Chondrocyte (in vitro differentiated cells): ENCODE data around the gene GBE1. TPM values are rescaled to one million over a fixed set of nuclear protein-coding genes. Genes with fewer than 3 reads are reported as not detected.

Experiments
- DNase-seq: peaks from one replicate; pipeline ENCODE4 v3.0.0; 2021; ENCODE audit warnings: mixed read lengths, low spot score
- H3K27ac Mint-ChIP-seq: one replicate; pipeline ENCODE4 v1.8.0; 2021; ENCODE audit warnings: mild to moderate bottlenecking, moderate library complexity, mixed read lengths; ENCODE audit not compliant: unreplicated experiment
- H3K27me3 Mint-ChIP-seq: 2 replicates; pipeline ENCODE4 v1.8.0; 2021; ENCODE audit warnings: low read depth, mixed read lengths
- H3K36me3 Mint-ChIP-seq: 2 replicates; pipeline ENCODE4 v1.8.0; 2021; ENCODE audit warnings: low read depth, mixed read lengths
- H3K4me1 Mint-ChIP-seq: 2 replicates; pipeline ENCODE4 v1.8.0; 2021; ENCODE audit warnings: low read depth, mild to moderate bottlenecking, mixed read lengths
- H3K4me3 Mint-ChIP-seq: one replicate; pipeline ENCODE4 v1.8.0; 2021; ENCODE audit warnings: mild to moderate bottlenecking, moderate library complexity, mixed read lengths; ENCODE audit not compliant: unreplicated experiment
- H3K9me3 Mint-ChIP-seq: 2 replicates; pipeline ENCODE4 v1.8.0; 2021; ENCODE audit warnings: low read depth, mixed read lengths
- CTCF ChIP-seq: fragments of 200-600 bp; sonication (generic); IDR thresholded peaks from 2 replicates; pipeline ENCODE4 v1.5.0; 2021; ENCODE audit warnings: antibody characterized with exemption, mild to moderate bottlenecking, moderate library complexity
- total RNA-seq: library from RNA; stranded (reverse); gene quantifications from 3 replicates; pipeline ENCODE4 v1.2.1, GENCODE V29; 2021

Gene GBE1
- total RNA-seq, 1 donor from 2014 or later = 53.8 TPM

GRCh38 chr3:81465510-81466200 is 295.8 kb downstream of the GBE1 start:
- no peak for DNase-seq

GRCh38 chr3:81463781-81464180 is 297.7 kb downstream of the GBE1 start:
- Mint-ChIP-seq H3K27me3 (no peaks in the 10 kb centered on the region), H3K4me3 (no peak overlapping the region), H3K27ac (no peak overlapping the region), H3K9me3 (no peaks in the 10 kb centered on the region), H3K4me1 (peaks cover 3% of the 10 kb centered on the region), H3K36me3 (no peaks in the 10 kb centered on the region)
- no peak for DNase-seq
- no peak for TF ChIP-seq CTCF

More at GRCh38 chr3:81465510-81466200, 295.8 kb downstream of the GBE1 start:
- Mint-ChIP-seq H3K4me1 (peaks cover 3% of the 10 kb centered on the region), H3K27ac (no peak overlapping the region), H3K27me3 (no peaks in the 10 kb centered on the region), H3K4me3 (no peak overlapping the region), H3K36me3 (no peaks in the 10 kb centered on the region), H3K9me3 (no peaks in the 10 kb centered on the region)
- no peak for TF ChIP-seq CTCF

- H3K9me3 Mint-ChIP-seq = no peaks in the 10 kb centered on the region
- peaks cover 3% of the 10 kb centered on the region for H3K4me1 Mint-ChIP-seq
- DNase-seq = no peak
- no peak overlapping the region for H3K4me3 Mint-ChIP-seq
- H3K27me3 Mint-ChIP-seq = no peaks in the 10 kb centered on the region
- H3K36me3 Mint-ChIP-seq = no peaks in the 10 kb centered on the region
- H3K27ac Mint-ChIP-seq = no peak overlapping the region
- no peak for TF ChIP-seq CTCF
Measured at GRCh38 chr3:81462921-81463320, 298.5 kb downstream of the GBE1 start.

- H3K36me3 Mint-ChIP-seq = no peaks in the 10 kb centered on the region
- no peak for TF ChIP-seq CTCF
- no peaks in the 10 kb centered on the region for H3K27me3 Mint-ChIP-seq
Measured at GRCh38 chr3:81459733-81460132, 301.7 kb downstream of the GBE1 start.

GRCh38 chr3:81452418-81452817 is 309.0 kb downstream of the GBE1 start:
- no peak for TF ChIP-seq CTCF
- Mint-ChIP-seq H3K9me3 (peaks cover 3% of the 10 kb centered on the region), H3K27ac (peak overlapping the region; percentile 14), H3K4me1 (peaks cover 38% of the 10 kb centered on the region), H3K27me3 (no peaks in the 10 kb centered on the region), H3K36me3 (no peaks in the 10 kb centered on the region), H3K4me3 (no peak overlapping the region)
- no peak for DNase-seq

More at GRCh38 chr3:81459733-81460132, 301.7 kb downstream of the GBE1 start:
- H3K9me3 Mint-ChIP-seq = no peaks in the 10 kb centered on the region
- H3K4me3 Mint-ChIP-seq = no peak overlapping the region
- no peaks in the 10 kb centered on the region for H3K4me1 Mint-ChIP-seq
- no peak for DNase-seq
- H3K27ac Mint-ChIP-seq = no peak overlapping the region
